K562 (cell line): ENCODE data around the gene TMEM72. TPM values are rescaled to one million over a fixed set of nuclear protein-coding genes. Genes with fewer than 3 reads are reported as not detected.
A peak's percentile ranks its signal among the peaks of the same experiment; 100 is the strongest.

Experiments used
- ATAC-seq: fragments of 200-7000 bp; cut with Tn5 transposase; 3 replicates; pipeline ENCODE4 v1.9.1; 2020; ENCODE audit warnings: moderate library complexity
- BruUV-seq: library from RNA; stranded (reverse); fragments of 400-500 nt; replicated peaks from 2 replicates; lab custom pipeline; 2021; lab: Mats Ljungman, UMichigan
- CTCF ChIA-PET: fragments of 300-600 bp; formaldehyde crosslinking; extraction: SDS; loops from one replicate; lab custom pipeline; 2021; ENCODE audit warnings: low intra/inter-chr PET ratio; lab: Yijun Ruan, JAX
- POLR2A ChIA-PET: fragments of 300-600, 350-650 bp; sonication (Branson Sonifier 250); formaldehyde crosslinking; extraction: SDS; loops from one replicate; lab custom pipeline; 2021; ENCODE audit warnings: antibody characterized with exemption, inconsistent platforms; lab: Yijun Ruan, JAX
- DNase-seq, 4 experiments: peaks; one replicate each; pipeline versions ENCODE4 v3.0.0 to v3.0.0-alpha.2; 2011 to 2018; ENCODE audit warnings: low spot score in 3 of 4, mixed read lengths in 3 of 4; ENCODE audit errors: extremely low read depth in 1 of 4
- FAIRE-seq: peaks from 2 replicates; lab custom pipeline; 2011; peaks lifted over from hg19 to GRCh38; lab: Jason Lieb, UNC
- H2AFZ ChIP-seq: 2 replicates; pipeline ENCODE4 v1.6.0; 2011; ENCODE audit warnings: low read depth, low read length, control low read depth, inconsistent platforms
- H3K27ac ChIP-seq: fragments of 200-600 bp; 3 replicates; pipeline ENCODE4 v1.8.0; 2011; ENCODE audit warnings: low read depth, mild to moderate bottlenecking, control low read depth, inconsistent platforms, low read length, moderate library complexity, mixed read lengths; ENCODE audit errors: extremely low read depth
- H3K27me3 ChIP-seq, 2 experiments: fragments of 300-600 bp in 1 of 2; 2 replicates in 1 of 2; 3 replicates in 1 of 2; pipeline versions ENCODE4 v1.6.0 to v1.8.0; 2011; ENCODE audit warnings: inconsistent platforms in 2 of 2, low read length in 2 of 2, mild to moderate bottlenecking in 1 of 2, mixed read lengths in 1 of 2, moderate library complexity in 1 of 2; ENCODE audit not compliant: control insufficient read depth in 2 of 2, insufficient read depth in 2 of 2
- H3K36me3 ChIP-seq: fragments of 300-600 bp; 3 replicates; pipeline ENCODE4 v1.8.0; 2011; ENCODE audit warnings: mild to moderate bottlenecking, low read length, inconsistent platforms; ENCODE audit not compliant: control insufficient read depth, insufficient read depth
- H3K4me1 ChIP-seq, 2 experiments: fragments of 200-600 bp in 1 of 2; replicated peaks in 1 of 2; 2 replicates in 1 of 2; 3 replicates in 1 of 2; pipeline versions ENCODE4 v1.5.1 to v1.8.0; 2011; ENCODE audit warnings: inconsistent platforms in 2 of 2, low read length in 2 of 2, mild to moderate bottlenecking in 1 of 2, mixed read lengths in 1 of 2, moderate library complexity in 1 of 2; ENCODE audit not compliant: control insufficient read depth in 2 of 2, insufficient read depth in 2 of 2
- H3K4me2 ChIP-seq: 2 replicates; pipeline ENCODE4 v1.6.1; 2011; ENCODE audit warnings: low read length, control low read depth, inconsistent platforms, mixed read lengths; ENCODE audit not compliant: insufficient read depth
- H3K4me3 ChIP-seq: fragments of 200-600 bp; sonication (generic), shearing (Covaris generic); 2 replicates; pipeline ENCODE4 v1.5.1; 2016; ENCODE audit warnings: control low read depth, inconsistent platforms
- H3K79me2 ChIP-seq: fragments of 200-600 bp; 3 replicates; pipeline ENCODE4 v1.8.0; 2011; ENCODE audit warnings: low read length, inconsistent platforms; ENCODE audit not compliant: control insufficient read depth, insufficient read depth
- H3K9ac ChIP-seq, 2 experiments: 2 replicates each; pipeline versions ENCODE4 v1.6.0 to v1.6.1; 2011; ENCODE audit warnings: low read depth in 2 of 2, low read length in 2 of 2, control low read depth in 1 of 2, inconsistent platforms in 1 of 2, mild to moderate bottlenecking in 1 of 2, mixed read lengths in 1 of 2; ENCODE audit not compliant: insufficient read depth in 1 of 2
- H3K9me1 ChIP-seq: one replicate; pipeline ENCODE4 v1.6.0; 2011; ENCODE audit warnings: inconsistent platforms, mild to moderate bottlenecking, low read length, moderate library complexity; ENCODE audit not compliant: control insufficient read depth, insufficient read depth
- H3K9me3 ChIP-seq: replicated peaks from 2 replicates; pipeline ENCODE4 v1.5.1; 2011; ENCODE audit warnings: low read depth, low read length, inconsistent platforms; ENCODE audit not compliant: control insufficient read depth, insufficient read depth
- H4K20me1 ChIP-seq: replicated peaks from 2 replicates; pipeline ENCODE4 v1.6.1; 2011; ENCODE audit warnings: low read length, inconsistent platforms, mixed read lengths; ENCODE audit not compliant: control insufficient read depth, insufficient read depth
- KLF10 ChIP-seq: fragments of 250-450 bp; sonication (Bioruptor Pico); IDR thresholded peaks from 2 replicates; pipeline ENCODE4 v1.6.1; 2021; ENCODE audit warnings: matching md5 sums
- KLF16 ChIP-seq: IDR thresholded peaks from 2 replicates; pipeline ENCODE4 v1.6.1; 2016; ENCODE audit warnings: antibody characterized with exemption
- MCM2 ChIP-seq: fragments of 450-650 bp; IDR thresholded peaks from 2 replicates; pipeline ENCODE4 v1.6.1; 2017; ENCODE audit warnings: low read depth, mild to moderate bottlenecking
- POLR2G ChIP-seq: fragments of 200-400 bp; formaldehyde crosslinking; IDR thresholded peaks from 2 replicates; pipeline ENCODE4 v1.6.1; 2017; ENCODE audit warnings: low read depth, mild to moderate bottlenecking, antibody characterized with exemption, low read length, moderate library complexity
- RAD21 ChIP-seq, 2 experiments: fragments of 250-450 bp in 1 of 2; fragments of 450-650 bp in 1 of 2; sonication (Bioruptor Pico) in 1 of 2; formaldehyde crosslinking in 1 of 2; IDR thresholded peaks in 1 of 2; conservative IDR thresholded peaks in 1 of 2; 2 replicates each; pipeline versions ENCODE4 v1.4.0 to v1.8.0; 2020 to 2022; ENCODE audit warnings: mild to moderate bottlenecking in 2 of 2, moderate library complexity in 1 of 2
- RBM14 ChIP-seq: fragments of 200-400 bp; formaldehyde crosslinking; IDR thresholded peaks from 2 replicates; pipeline ENCODE4 v1.6.1; 2018; ENCODE audit warnings: low read depth, mild to moderate bottlenecking, low read length, moderate library complexity, borderline replicate concordance; ENCODE audit not compliant: insufficient read depth
- RBM39 ChIP-seq: fragments of 200-400 bp; formaldehyde crosslinking; optimal IDR thresholded peaks from 2 replicates; pipeline ENCODE3; 2018; ENCODE audit warnings: low read depth, low read length
- RNF2 ChIP-seq: sonication (generic); IDR thresholded peaks from 2 replicates; pipeline ENCODE4 v1.6.1; 2016
- STAG1 ChIP-seq: sonication (generic); formaldehyde crosslinking; IDR thresholded peaks from 2 replicates; pipeline ENCODE4 v1.5.0; 2020; ENCODE audit warnings: missing genetic modification reagents, borderline replicate concordance
- TBL1XR1 ChIP-seq, 2 experiments: IDR thresholded peaks; 2 replicates each; pipeline ENCODE4 v1.6.1; 2012; ENCODE audit warnings: improper control_type of control experiment in 2 of 2, low read length in 2 of 2, mild to moderate bottlenecking in 1 of 2
- THRAP3 ChIP-seq: fragments of 450-650 bp; IDR thresholded peaks from 2 replicates; pipeline ENCODE4 v1.6.1; 2016; ENCODE audit warnings: mild to moderate bottlenecking, inconsistent platforms, borderline replicate concordance
- TRIM28 ChIP-seq: fragments of 450-650 bp; IDR thresholded peaks from 2 replicates; pipeline ENCODE4 v1.6.1; 2017
- ZBTB12 ChIP-seq: fragments of 250-450 bp; sonication (Bioruptor Pico); IDR thresholded peaks from 2 replicates; pipeline ENCODE4 v1.4.0; 2020
- ZFP1 ChIP-seq: fragments of 450-650 bp; formaldehyde crosslinking; IDR thresholded peaks from 2 replicates; pipeline ENCODE4 v1.4.0; 2020; ENCODE audit warnings: mild to moderate bottlenecking, mixed read lengths
- WGBS: fragments of 100-300 bp; shearing (Covaris generic); methylation state at CpG from one replicate; pipeline ENCODE4 v1.1.6; 2016; ENCODE audit warnings: low coverage, mixed read lengths; ENCODE audit not compliant: insufficient coverage; ENCODE audit errors: missing lambda C conversion rate; 5-methylcytosine and 5-hydroxymethylcytosine counted together
- in situ Hi-C: fragments of 300-500 bp; cut with MboI; formaldehyde crosslinking; loops from 4 replicates; pipeline ENCODE4 v1.15.0; 2018; ENCODE audit warnings: inconsistent platforms, mixed read lengths
- intact Hi-C: fragments of 100-400 bp; cut with micrococcal nuclease; formaldehyde crosslinking; loops from 2 replicates; pipeline ENCODE4 v1.14.2; 2022
- polyA plus RNA-seq, 8 experiments: library from polyadenylated mRNA; depleted of rRNA in 4 of 8; stranded (reverse) in 5 of 8; unstranded in 3 of 8; fragments of >200 nt; fragmentation: Nextera tagmentation in 2 of 8; fragmentation: Illumina TruSeq in 1 of 8; extraction: Ambion mirVana in 2 of 8; extraction: Trizol in 1 of 8; gene quantifications; 2 replicates each; pipeline versions ENCODE4 v1.2.1 to v1.2.3, GENCODE V29; 2011 to 2014; ENCODE audit warnings: inconsistent platforms in 1 of 8, missing spikeins in 1 of 8
- total RNA-seq, 7 experiments: library from RNA; depleted of rRNA in 6 of 7; stranded (reverse); fragments of >200 nt in 6 of 7; fragmentation: Illumina TruSeq in 2 of 7; extraction: Trizol in 2 of 7; gene quantifications; 2 replicates each; pipeline versions ENCODE4 v1.2.1 to v1.2.3, GENCODE V29; 2011 to 2021; ENCODE audit warnings: low replicate concordance in 1 of 7
- TF ChIP-seq, protein P1 (sequence below): fragments of 250-450 bp; sonication (Bioruptor Pico); IDR thresholded peaks from 2 replicates; pipeline ENCODE4 v1.8.0; 2021; ENCODE audit warnings: moderate library complexity, mild to moderate bottlenecking, inconsistent platforms
- TF ChIP-seq, protein P2 (sequence below), 2 experiments: IDR thresholded peaks; 2 replicates each; pipeline ENCODE4 v1.6.1; 2011; ENCODE audit warnings: borderline replicate concordance in 1 of 2, control low read depth in 1 of 2, low read depth in 1 of 2, low read length in 1 of 2, mild to moderate bottlenecking in 1 of 2, mixed read lengths in 1 of 2, moderate library complexity in 1 of 2; ENCODE audit not compliant: insufficient read depth in 1 of 2, insufficient read length in 1 of 2, poor library complexity in 1 of 2, severe bottlenecking in 1 of 2; ENCODE audit errors: extremely low read depth in 1 of 2

Gene TMEM72
- total and polyA plus RNA-seq, 9 of the 15 experiments (the other 6 are each of a cell fraction or from before 2014, with no cell fraction given), result not detected

DNA sequence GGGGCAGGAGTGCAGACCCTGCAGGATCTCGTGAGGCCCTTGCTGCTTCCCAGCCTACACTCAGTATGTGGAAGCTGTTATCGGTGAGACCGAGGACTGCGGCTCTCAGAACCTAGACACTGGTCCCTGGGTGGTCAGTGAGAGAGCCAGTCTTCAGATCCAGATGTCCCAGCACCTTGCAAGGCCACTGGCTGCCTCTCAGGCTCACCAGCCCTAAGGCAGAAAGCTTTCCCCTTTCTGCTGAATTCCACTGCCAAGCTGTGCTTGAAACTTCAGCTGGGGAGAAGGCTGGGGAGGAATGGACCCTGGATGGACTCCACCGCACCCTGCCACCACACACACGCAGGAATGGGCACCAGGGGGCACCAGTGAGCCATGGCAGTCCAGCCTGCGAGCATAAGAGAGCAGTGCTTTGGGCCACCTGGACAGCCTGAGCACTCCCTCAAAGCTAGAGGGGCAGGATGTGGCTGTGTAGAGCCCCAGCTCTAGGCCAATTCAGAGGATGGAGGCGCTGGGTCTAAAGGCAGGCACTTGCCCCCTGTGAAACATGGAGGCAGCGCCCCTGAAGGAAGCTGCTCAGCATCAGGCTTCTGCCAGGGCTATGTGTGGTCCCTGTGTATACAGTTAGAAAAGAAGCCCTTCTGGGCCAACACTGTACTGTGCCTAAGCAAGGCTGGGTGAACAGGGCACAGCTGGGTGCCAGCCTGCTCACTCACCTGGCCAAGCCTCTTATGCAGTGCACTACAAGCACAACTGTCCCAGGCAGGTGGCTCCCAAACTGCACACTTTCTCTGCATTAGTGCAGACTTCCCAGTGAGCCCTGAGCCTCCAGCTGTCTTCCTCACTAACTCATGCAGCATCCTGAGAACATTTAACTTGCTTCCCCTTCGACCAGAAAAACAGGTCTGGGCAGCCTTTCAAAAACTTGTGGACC, 21.6 kb downstream of the TMEM72 start (continued):
- TF ChIP-seq STAG1 (CRISPR knock-in tag) (peak; percentile 87; the same call in 1 of the 2 replicates), ZFP1 (CRISPR knock-in tag) (0 out of 2 replicates have a peak, but pooled peaks have one; percentile 18), MCM2 (no peak), RAD21 (CRISPR knock-in tag; conservative IDR thresholded peaks at IDR 0.05 in 1 of 2, IDR thresholded peaks at IDR 0.05 in 1 of 2) (peak; percentile 97 to 98), KLF16 (peak; percentile 46; the same call in 1 of the 2 replicates)
- TF ChIP-seq, protein P1, sequence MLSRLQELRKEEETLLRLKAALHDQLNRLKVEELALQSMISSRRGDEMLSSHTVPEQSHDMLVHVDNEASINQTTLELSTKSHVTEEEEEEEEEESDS (CRISPR knock-in tag), result no peak
- TF ChIP-seq, all 486 proteins: peak for 21

- in situ Hi-C loops, result no loop called here
- H3K79me2 ChIP-seq, result no peaks in the 10 kb centered on the region
- ChIA-PET POLR2A (interaction anchor here (1.0 to 1.2 kb wide), 3 partner anchors 30 to 62 kb away, joined by 3 to 4 read pairs (median 3); no protein-coding TSS in a partner anchor), CTCF (interaction anchor here (1.2 to 3.7 kb wide), 4 partner anchors 41 to 75 kb away, joined by 5 to 32 read pairs (median 16); no protein-coding TSS in a partner anchor)
- H3K4me1 ChIP-seq, result no peaks in the 10 kb centered on the region
- H3K36me3 ChIP-seq, result no peaks in the 10 kb centered on the region
- H3K4me2 ChIP-seq, result no peak overlapping the region
- no peak for FAIRE-seq
- no peak overlapping the region for H3K27ac ChIP-seq
- H4K20me1 ChIP-seq, result peaks cover 2% of the 10 kb centered on the region; the same call in 1 of the 2 replicates
- no peak for DNase-seq
- no peak overlapping the region for H3K4me3 ChIP-seq
- no TSS peak for BruUV-seq
- H2AFZ ChIP-seq, result no peak overlapping the region
- peaks cover 9 to 50% of the 10 kb centered on the region in 2 experiments; a peak in 4 of 5 replicates for H3K27me3 ChIP-seq
- intact Hi-C loops, result no loop called here
- 4% methylated on average over 9 of the region's 9 CpGs for WGBS
- H3K9me3 ChIP-seq, result no peaks in the 10 kb centered on the region
- H3K9me1 ChIP-seq, result no peaks in the 10 kb centered on the region
- ATAC-seq, result no peak
- no peak overlapping the region for H3K9ac ChIP-seq
- no peak for TF ChIP-seq ZBTB12
- TF ChIP-seq RBM39, result no peak
- no peak for TF ChIP-seq POLR2G
- TF ChIP-seq THRAP3, result no peak
- no peak for TF ChIP-seq TBL1XR1 (IDR thresholded peaks at IDR 0.05; ENCODE audit: low read length in 2 of 2)
- no peak for TF ChIP-seq RNF2
- no peak for TF ChIP-seq TRIM28
- TF ChIP-seq KLF10 (CRISPR knock-in tag), result no peak
- TF ChIP-seq, protein P2, sequence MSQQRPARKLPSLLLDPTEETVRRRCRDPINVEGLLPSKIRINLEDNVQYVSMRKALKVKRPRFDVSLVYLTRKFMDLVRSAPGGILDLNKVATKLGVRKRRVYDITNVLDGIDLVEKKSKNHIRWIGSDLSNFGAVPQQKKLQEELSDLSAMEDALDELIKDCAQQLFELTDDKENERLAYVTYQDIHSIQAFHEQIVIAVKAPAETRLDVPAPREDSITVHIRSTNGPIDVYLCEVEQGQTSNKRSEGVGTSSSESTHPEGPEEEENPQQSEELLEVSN (IDR thresholded peaks at IDR 0.05; ENCODE audit: borderline replicate concordance in 1 of 2, extremely low read depth in 1 of 2, insufficient read depth in 1 of 2, insufficient read length in 1 of 2, low read depth in 1 of 2, low read length in 1 of 2, poor library complexity in 1 of 2, severe bottlenecking in 1 of 2), result no peak
- TF ChIP-seq RBM14, result no peak
These were observed 22.5 kb downstream of the TMEM72 start for GRCh38 chr10:44933451-44934321.
